BJ (cell line): ENCODE data around the gene TTC7B. TPM values are rescaled to one million over a fixed set of nuclear protein-coding genes. Genes with fewer than 3 reads are reported as not detected.

ENCODE experiments used
- CTCF ChIA-PET: fragments of 350-600 bp; formaldehyde crosslinking; extraction: SDS; loops from one replicate; lab custom pipeline; 2021; ENCODE audit warnings: antibody characterized with exemption, inconsistent platforms; lab: Yijun Ruan, JAX
- POLR2A ChIA-PET: fragments of 300-600 bp; sonication (Branson Sonifier 250); formaldehyde crosslinking; extraction: SDS; loops from one replicate; lab custom pipeline; 2021; ENCODE audit warnings: antibody characterized with exemption; lab: Charles Lee
- DNase-seq: peaks from one replicate; pipeline ENCODE4 v3.0.0-alpha.2; 2011; ENCODE audit warnings: low read depth
- H3K27me3 ChIP-seq: 2 replicates; pipeline ENCODE4 v1.6.0; 2011; ENCODE audit warnings: low read length; ENCODE audit not compliant: control insufficient read depth, insufficient read depth
- H3K36me3 ChIP-seq: 2 replicates; pipeline ENCODE4 v1.5.1; 2011; ENCODE audit warnings: low read length; ENCODE audit not compliant: control insufficient read depth, insufficient read depth
- H3K4me3 ChIP-seq: 2 replicates; pipeline ENCODE4 v1.5.1; 2011; ENCODE audit warnings: low read depth, mild to moderate bottlenecking, control low read depth, low read length
- polyA plus RNA-seq: library from polyadenylated mRNA; depleted of rRNA; stranded (reverse); fragments of >200 nt; gene quantifications from 2 replicates; pipeline ENCODE4 v1.2.3, GENCODE V29; 2011
- TF ChIP-seq, protein P1 (sequence below): IDR thresholded peaks from 2 replicates; pipeline ENCODE4 v1.5.1; 2011; ENCODE audit warnings: low read depth, mild to moderate bottlenecking, control low read depth, inconsistent platforms, low read length, moderate library complexity; ENCODE audit not compliant: insufficient read depth

TTC7B gene
- polyA plus RNA-seq, 1 experiment: 46.9 TPM

GRCh38 chr14:90740081-90740480, 76.1 kb downstream of the TTC7B start:
- ChIA-PET POLR2A (no interaction called here), CTCF (interaction anchor here (2.7 kb wide), 1 partner anchor 18 kb away, joined by 12 read pairs; no protein-coding TSS in a partner anchor)
- Histone ChIP-seq H3K4me3 (no peak overlapping the region), H3K36me3 (no peaks in the 10 kb centered on the region), H3K27me3 (no peaks in the 10 kb centered on the region)
- TF ChIP-seq, protein P1, sequence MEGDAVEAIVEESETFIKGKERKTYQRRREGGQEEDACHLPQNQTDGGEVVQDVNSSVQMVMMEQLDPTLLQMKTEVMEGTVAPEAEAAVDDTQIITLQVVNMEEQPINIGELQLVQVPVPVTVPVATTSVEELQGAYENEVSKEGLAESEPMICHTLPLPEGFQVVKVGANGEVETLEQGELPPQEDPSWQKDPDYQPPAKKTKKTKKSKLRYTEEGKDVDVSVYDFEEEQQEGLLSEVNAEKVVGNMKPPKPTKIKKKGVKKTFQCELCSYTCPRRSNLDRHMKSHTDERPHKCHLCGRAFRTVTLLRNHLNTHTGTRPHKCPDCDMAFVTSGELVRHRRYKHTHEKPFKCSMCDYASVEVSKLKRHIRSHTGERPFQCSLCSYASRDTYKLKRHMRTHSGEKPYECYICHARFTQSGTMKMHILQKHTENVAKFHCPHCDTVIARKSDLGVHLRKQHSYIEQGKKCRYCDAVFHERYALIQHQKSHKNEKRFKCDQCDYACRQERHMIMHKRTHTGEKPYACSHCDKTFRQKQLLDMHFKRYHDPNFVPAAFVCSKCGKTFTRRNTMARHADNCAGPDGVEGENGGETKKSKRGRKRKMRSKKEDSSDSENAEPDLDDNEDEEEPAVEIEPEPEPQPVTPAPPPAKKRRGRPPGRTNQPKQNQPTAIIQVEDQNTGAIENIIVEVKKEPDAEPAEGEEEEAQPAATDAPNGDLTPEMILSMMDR: no peak
- DNase-seq: no peak

- DNase-seq: no peak
- no peaks in the 10 kb centered on the region for H3K36me3 ChIP-seq
- no peak overlapping the region for H3K4me3 ChIP-seq
- H3K27me3 ChIP-seq: no peaks in the 10 kb centered on the region
- POLR2A ChIA-PET: no interaction called here
- TF ChIP-seq, protein P1: no peak
- CTCF ChIA-PET: interaction anchor here (2.7 kb wide), 1 partner anchor 19 kb away, joined by 12 read pairs; no protein-coding TSS in a partner anchor
Observed at GRCh38 chr14:90739318-90740068, 76.7 kb downstream of the TTC7B start.

GRCh38 chr14:90733139-90733808, 83.0 kb downstream of the TTC7B start:
- H3K36me3 ChIP-seq: no peaks in the 10 kb centered on the region
- TF ChIP-seq, protein P1: no peak
- H3K4me3 ChIP-seq: no peak overlapping the region
- H3K27me3 ChIP-seq: no peaks in the 10 kb centered on the region
- ChIA-PET POLR2A (no interaction called here), CTCF (interaction anchor here (0.7 to 2.0 kb wide), 3 partner anchors 11 to 27 kb away, joined by 3 to 7 read pairs (median 4); no protein-coding TSS in a partner anchor)
- DNase-seq: no peak

- ChIA-PET POLR2A (no interaction called here), CTCF (interaction anchor here (2.0 kb wide), 1 partner anchor 11 kb away, joined by 4 read pairs; no protein-coding TSS in a partner anchor)
- no peaks in the 10 kb centered on the region for H3K36me3 ChIP-seq
- TF ChIP-seq, protein P1: no peak
- no peaks in the 10 kb centered on the region for H3K27me3 ChIP-seq
- no peak for DNase-seq
- H3K4me3 ChIP-seq: no peak overlapping the region
Observed at GRCh38 chr14:90732718-90733117, 83.5 kb downstream of the TTC7B start.

GRCh38 chr14:90732139-90732538, 84.1 kb downstream of the TTC7B start:
- ChIA-PET CTCF (no interaction called here), POLR2A (no interaction called here)
- TF ChIP-seq, protein P1: no peak
- Histone ChIP-seq H3K36me3 (no peaks in the 10 kb centered on the region), H3K4me3 (no peak overlapping the region), H3K27me3 (no peaks in the 10 kb centered on the region)
- DNase-seq: no peak
